Body of pancreas (tissue), 4 donors: ENCODE measurements around the gene PRR5L. TPM values are rescaled to one million over a fixed set of nuclear protein-coding genes. Genes with fewer than 3 reads are reported as not detected.

ENCODE experiments used
- ATAC-seq: fragments of 150-250 bp; one replicate; pipeline ENCODE4 v1.9.1; 2016
- DNase-seq, 4 donors: peaks; one replicate each; pipeline ENCODE4 v3.0.0-alpha.2; 2019
- H3K27ac ChIP-seq, 4 donors: fragments of 200-600 bp; sonication (generic); 1 replicate in 3 of 4; 2 replicates in 1 of 4; pipeline versions ENCODE4 v1.5.1 to v1.6.1; 2016 to 2019; ENCODE audit warnings: mild to moderate bottlenecking in 1 of 4, mixed read lengths in 1 of 4, moderate library complexity in 1 of 4
- H3K27me3 ChIP-seq, 2 donors: fragments of 200-600 bp; sonication (generic); one replicate each; pipeline ENCODE4 v1.6.0; 2016; ENCODE audit warnings: mild to moderate bottlenecking in 1 of 2
- H3K36me3 ChIP-seq, 2 donors: fragments of 200-600 bp; sonication (generic); replicated peaks in 1 of 2; 2 replicates each; pipeline ENCODE4 v1.5.1; 2016; ENCODE audit warnings: low read depth in 2 of 2; ENCODE audit not compliant: insufficient read depth in 1 of 2
- H3K4me1 ChIP-seq: fragments of 200-600 bp; sonication (generic); one replicate; pipeline ENCODE4 v1.6.0; 2016
- H3K4me3 ChIP-seq, 2 donors: fragments of 200-600 bp; sonication (generic); 1 replicate in 1 of 2; 2 replicates in 1 of 2; pipeline ENCODE4 v1.5.1; 2016 to 2019
- H3K9me3 ChIP-seq, 3 donors: fragments of 200-600 bp; sonication (generic); 1 replicate in 2 of 3; 2 replicates in 1 of 3; pipeline ENCODE4 v1.5.1; 2016
- POLR2A ChIP-seq, 3 donors: fragments of 450-650 bp; IDR thresholded peaks; one replicate each; pipeline ENCODE4 v1.6.1; 2016; ENCODE audit warnings: antibody characterized with exemption in 3 of 3, mild to moderate bottlenecking in 2 of 3
- WGBS, 2 donors: methylation state at CpG; one replicate each; pipeline ENCODE4 v1.1.5; 2017; 5-methylcytosine and 5-hydroxymethylcytosine counted together
- intact Hi-C: fragments of 100-400 bp; cut with DNase I; formaldehyde crosslinking; loops from one replicate; pipeline ENCODE4 v1.15.1; 2023
- total RNA-seq, 2 donors: library from RNA; depleted of rRNA; stranded (reverse); fragments of >200 nt; gene quantifications; one replicate each; pipeline ENCODE4 v1.1.0, GENCODE V29; 2016
- TF ChIP-seq, protein P1 (sequence below), 7 experiments: fragments of 450-650 bp in 4 of 7; fragments of 200-600 bp in 3 of 7; sonication (generic) in 3 of 7; IDR thresholded peaks; one replicate each; pipeline ENCODE4 v1.5.1; 2016 to 2019; ENCODE audit warnings: antibody characterized with exemption in 7 of 7

Gene PRR5L
- total RNA-seq, 2 donors from 2014 or later: 2.6 to 3.0 TPM

GRCh38 chr11:36376888-36377758, 81.0 kb downstream of the PRR5L start:
- intact Hi-C loops: no loop called here
- Histone ChIP-seq H3K9me3 (no peaks in the 10 kb centered on the region), H3K4me1 (peaks cover 28% of the 10 kb centered on the region), H3K27me3 (no peaks in the 10 kb centered on the region), H3K27ac (peak overlapping the region in 1 of 4 donors; percentile 33), H3K36me3 (no peaks in the 10 kb centered on the region), H3K4me3 (peak overlapping the region in 1 of 2 donors; percentile 49)
- TF ChIP-seq, protein P1, sequence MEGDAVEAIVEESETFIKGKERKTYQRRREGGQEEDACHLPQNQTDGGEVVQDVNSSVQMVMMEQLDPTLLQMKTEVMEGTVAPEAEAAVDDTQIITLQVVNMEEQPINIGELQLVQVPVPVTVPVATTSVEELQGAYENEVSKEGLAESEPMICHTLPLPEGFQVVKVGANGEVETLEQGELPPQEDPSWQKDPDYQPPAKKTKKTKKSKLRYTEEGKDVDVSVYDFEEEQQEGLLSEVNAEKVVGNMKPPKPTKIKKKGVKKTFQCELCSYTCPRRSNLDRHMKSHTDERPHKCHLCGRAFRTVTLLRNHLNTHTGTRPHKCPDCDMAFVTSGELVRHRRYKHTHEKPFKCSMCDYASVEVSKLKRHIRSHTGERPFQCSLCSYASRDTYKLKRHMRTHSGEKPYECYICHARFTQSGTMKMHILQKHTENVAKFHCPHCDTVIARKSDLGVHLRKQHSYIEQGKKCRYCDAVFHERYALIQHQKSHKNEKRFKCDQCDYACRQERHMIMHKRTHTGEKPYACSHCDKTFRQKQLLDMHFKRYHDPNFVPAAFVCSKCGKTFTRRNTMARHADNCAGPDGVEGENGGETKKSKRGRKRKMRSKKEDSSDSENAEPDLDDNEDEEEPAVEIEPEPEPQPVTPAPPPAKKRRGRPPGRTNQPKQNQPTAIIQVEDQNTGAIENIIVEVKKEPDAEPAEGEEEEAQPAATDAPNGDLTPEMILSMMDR (IDR thresholded peaks at IDR 0.05): peak; percentile 13 to 44 (median 34)
- peak in 1 of 3 donors; percentile 13 for TF ChIP-seq POLR2A (IDR thresholded peaks at IDR 0.05)
- 1% methylated on average over 21 to 68 of the region's 68 CpGs for WGBS, 2 donors
- peak; percentile 63 for ATAC-seq
- DNase-seq: peak; percentile 19 to 44 (median 28)

DNA sequence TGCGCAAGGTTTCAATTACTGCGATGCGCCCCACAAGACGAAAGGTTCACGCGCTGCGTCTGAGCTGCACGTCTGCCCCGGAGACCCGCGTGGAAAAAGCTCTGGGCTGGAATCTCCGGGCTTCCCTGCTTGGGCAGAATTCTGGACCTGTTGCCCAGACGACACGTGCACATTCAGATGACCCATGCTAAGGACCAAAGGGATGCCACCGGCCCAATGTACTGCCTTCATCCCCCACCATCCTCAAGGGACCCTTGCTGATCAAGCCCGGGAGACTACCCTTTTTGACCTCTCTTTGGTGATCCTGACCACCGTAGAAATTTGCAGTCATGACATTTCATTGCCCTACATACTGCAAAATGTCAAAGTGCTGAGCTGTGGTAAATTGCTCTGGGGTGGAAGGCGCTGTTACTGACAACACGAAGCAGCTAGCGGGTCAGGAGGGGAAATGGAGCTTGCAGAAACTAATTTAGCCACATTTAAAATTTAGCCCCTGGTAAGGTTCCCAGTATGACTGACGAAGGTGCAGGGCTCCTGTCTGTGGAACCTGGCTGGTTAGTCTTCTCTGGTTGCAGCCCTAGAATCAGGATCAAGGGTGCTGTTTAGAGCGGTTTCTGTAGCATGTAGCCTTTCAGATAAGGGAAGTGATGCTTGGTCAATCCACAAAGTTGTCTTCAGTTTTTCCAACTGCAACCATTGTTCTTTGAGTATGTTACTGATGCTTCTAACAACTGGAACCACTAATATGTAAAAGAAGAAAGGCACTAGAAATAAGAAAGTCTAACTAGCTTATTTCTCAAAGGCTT, 81.9 kb downstream of the PRR5L start:
- TF ChIP-seq, protein P1 (IDR thresholded peaks at IDR 0.05): no peak
- TF ChIP-seq POLR2A (IDR thresholded peaks at IDR 0.05): no peak
- intact Hi-C loops: no loop called here
- H3K9me3 ChIP-seq: no peaks in the 10 kb centered on the region
- DNase-seq: no peak
- no peaks in the 10 kb centered on the region for H3K27me3 ChIP-seq
- no peaks in the 10 kb centered on the region for H3K36me3 ChIP-seq
- H3K27ac ChIP-seq: peak overlapping the region in 1 of 4 donors; percentile 33
- 23 to 46% methylated on average over 11 to 22 of the region's 22 CpGs for WGBS, 2 donors
- peaks cover 20% of the 10 kb centered on the region for H3K4me1 ChIP-seq
- ATAC-seq: no peak
- H3K4me3 ChIP-seq: peak overlapping the region in 1 of 2 donors; percentile 49

DNA sequence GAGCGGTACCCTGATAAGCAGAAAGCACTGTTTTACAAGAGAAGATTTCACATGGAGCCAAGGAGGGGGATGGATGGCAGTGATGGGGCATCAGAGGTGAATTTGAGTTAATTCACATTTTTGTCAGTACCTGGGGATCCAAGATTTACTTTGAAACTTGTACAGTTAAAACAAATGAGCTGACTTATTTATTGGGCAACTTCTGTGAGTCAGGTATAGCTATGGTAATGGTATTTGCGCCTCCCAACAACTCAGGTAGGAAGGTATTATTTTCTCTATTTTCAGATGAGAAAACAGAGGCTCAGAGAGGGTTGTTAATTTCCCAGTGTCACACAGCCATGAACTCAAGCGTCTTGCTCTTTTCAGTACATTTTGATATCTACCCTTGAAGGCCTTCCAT, 83.6 kb downstream of the PRR5L start:
- Histone ChIP-seq H3K4me1 (peaks cover 16% of the 10 kb centered on the region), H3K9me3 (no peaks in the 10 kb centered on the region), H3K4me3 (no peak overlapping the region), H3K27me3 (no peaks in the 10 kb centered on the region), H3K36me3 (no peaks in the 10 kb centered on the region), H3K27ac (no peak overlapping the region)
- TF ChIP-seq, protein P1 (IDR thresholded peaks at IDR 0.05): no peak
- TF ChIP-seq POLR2A (IDR thresholded peaks at IDR 0.05): no peak
- no peak for ATAC-seq
- DNase-seq: no peak
- intact Hi-C loops: no loop called here
- WGBS, 2 donors: 90 to 92% methylated on average over 3 of the region's 3 CpGs

DNA sequence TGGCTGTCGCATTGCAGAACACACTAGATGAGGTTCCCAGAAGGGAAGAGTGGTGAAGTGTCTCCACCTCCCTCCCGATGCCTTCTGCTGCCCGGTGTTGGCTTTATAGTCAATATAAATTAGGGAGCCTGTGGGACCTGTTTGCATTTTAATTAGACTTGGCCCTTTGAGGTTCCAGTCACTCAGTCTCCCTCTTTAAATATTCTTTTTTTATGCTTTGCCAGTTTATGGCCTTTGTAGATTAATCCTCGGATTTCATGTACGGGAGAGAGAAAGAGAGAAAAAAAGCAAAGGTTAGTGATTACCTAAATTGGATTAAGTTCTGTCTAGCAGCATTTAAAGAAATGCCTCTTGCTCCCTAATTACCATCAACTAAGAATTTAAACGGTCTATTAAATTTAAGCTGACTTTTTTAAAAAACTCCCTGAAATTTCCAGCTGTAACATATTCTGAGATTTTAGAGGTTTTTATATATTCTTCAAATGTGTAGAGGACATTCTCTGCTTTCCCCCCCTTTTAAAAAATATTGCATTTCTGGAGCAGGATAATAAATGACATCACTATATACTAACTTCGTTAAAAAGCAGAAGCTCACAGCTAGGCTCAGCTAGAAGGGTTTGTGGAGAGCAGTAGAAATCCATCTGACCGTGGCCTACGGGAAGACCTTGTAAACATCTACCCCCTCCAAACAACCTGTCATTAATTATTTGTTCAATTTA, 84.4 kb downstream of the PRR5L start:
- Histone ChIP-seq H3K27ac (no peak overlapping the region), H3K9me3 (no peaks in the 10 kb centered on the region), H3K4me1 (peaks cover 16% of the 10 kb centered on the region), H3K4me3 (no peak overlapping the region), H3K27me3 (no peaks in the 10 kb centered on the region), H3K36me3 (no peaks in the 10 kb centered on the region)
- intact Hi-C loops: no loop called here
- ATAC-seq: no peak
- TF ChIP-seq, protein P1 (IDR thresholded peaks at IDR 0.05): no peak
- TF ChIP-seq POLR2A (IDR thresholded peaks at IDR 0.05): no peak
- WGBS, 2 donors: 78 to 84% methylated on average over 9 of the region's 9 CpGs
- no peak for DNase-seq
